ENCODE data around the gene BCOR.

Gene BCOR

GRCh38 chrX:40117715-40118285 lies 20.0 kb upstream of the BCOR start:
- Histone ChIP-seq H3K27ac (ENCODE audit: low read depth, low read length) (no peak overlapping the region), H3K27me3 (ENCODE audit: control insufficient read depth in 5 of 5, insufficient read depth in 4 of 5, low read length in 5 of 5) (peaks cover 0 to 17% (median 7%) of the 10 kb centered on the region in 5 donors), H3K9me3 (ENCODE audit: control insufficient read depth in 5 of 5, low read length in 5 of 5) (no peaks in the 10 kb centered on the region), H3K36me3 (ENCODE audit: control insufficient read depth in 5 of 5, insufficient read depth in 5 of 5, low read length in 5 of 5) (no peaks in the 10 kb centered on the region), H3K4me1 (ENCODE audit: control insufficient read depth in 5 of 5, insufficient read depth in 5 of 5, low read length in 5 of 5) (no peaks in the 10 kb centered on the region), H3K9ac (ENCODE audit: low read length in 5 of 5) (no peak overlapping the region), H3K4me3 (ENCODE audit: low read depth in 1 of 5, low read length in 5 of 5) (no peak overlapping the region)

GRCh38 chrX:40116925-40117324 lies 19.2 kb upstream of the BCOR start:
- no peak overlapping the region for H3K4me3 ChIP-seq (ENCODE audit: low read depth in 1 of 5, low read length in 5 of 5)
- H3K9me3 ChIP-seq (ENCODE audit: control insufficient read depth in 5 of 5, low read length in 5 of 5): no peaks in the 10 kb centered on the region
- H3K36me3 ChIP-seq (ENCODE audit: control insufficient read depth in 5 of 5, insufficient read depth in 5 of 5, low read length in 5 of 5): no peaks in the 10 kb centered on the region
- H3K9ac ChIP-seq (ENCODE audit: low read length in 5 of 5): no peak overlapping the region
- peaks cover 0 to 15% (median 4%) of the 10 kb centered on the region in 5 donors for H3K27me3 ChIP-seq (ENCODE audit: control insufficient read depth in 5 of 5, insufficient read depth in 4 of 5, low read length in 5 of 5)
- no peaks in the 10 kb centered on the region for H3K4me1 ChIP-seq (ENCODE audit: control insufficient read depth in 5 of 5, insufficient read depth in 5 of 5, low read length in 5 of 5)
- H3K27ac ChIP-seq (ENCODE audit: low read depth, low read length): no peak overlapping the region

DNA sequence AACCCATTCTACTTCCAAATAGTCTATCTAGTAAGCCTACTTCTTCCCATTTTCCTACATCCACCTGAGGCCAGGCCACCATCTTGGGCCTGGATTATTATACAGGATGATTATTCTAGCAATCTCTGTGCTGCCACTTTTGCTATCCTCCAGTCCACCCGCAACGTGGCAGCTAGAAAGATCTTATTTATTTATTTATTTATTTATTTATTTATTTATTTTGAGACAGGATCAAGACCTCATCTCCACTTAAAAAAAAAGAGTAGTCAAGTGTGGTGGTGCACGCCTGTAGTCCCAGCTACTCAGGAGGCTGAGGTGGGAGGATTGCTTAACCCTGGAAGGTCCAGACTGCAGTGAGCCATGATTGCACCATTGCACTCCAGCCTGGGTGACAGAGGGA lies 15.2 kb upstream of the BCOR start:
- Histone ChIP-seq H3K4me1 (ENCODE audit: control insufficient read depth in 5 of 5, insufficient read depth in 5 of 5, low read length in 5 of 5) (peaks cover 0 to 21% (median 11%) of the 10 kb centered on the region in 5 donors), H3K36me3 (ENCODE audit: control insufficient read depth in 5 of 5, insufficient read depth in 5 of 5, low read length in 5 of 5) (no peaks in the 10 kb centered on the region), H3K27ac (ENCODE audit: low read depth, low read length) (no peak overlapping the region), H3K4me3 (ENCODE audit: low read depth in 1 of 5, low read length in 5 of 5) (no peak overlapping the region), H3K9ac (ENCODE audit: low read length in 5 of 5) (no peak overlapping the region), H3K27me3 (ENCODE audit: control insufficient read depth in 5 of 5, insufficient read depth in 4 of 5, low read length in 5 of 5) (peaks cover 0 to 15% (median 8%) of the 10 kb centered on the region in 5 donors), H3K9me3 (ENCODE audit: control insufficient read depth in 5 of 5, low read length in 5 of 5) (no peaks in the 10 kb centered on the region)

GRCh38 chrX:40111868-40112267 lies 14.1 kb upstream of the BCOR start:
- Histone ChIP-seq H3K4me1 (ENCODE audit: control insufficient read depth in 5 of 5, insufficient read depth in 5 of 5, low read length in 5 of 5) (peaks cover 0 to 32% (median 22%) of the 10 kb centered on the region in 5 donors), H3K9me3 (ENCODE audit: control insufficient read depth in 5 of 5, low read length in 5 of 5) (no peaks in the 10 kb centered on the region), H3K27me3 (ENCODE audit: control insufficient read depth in 5 of 5, insufficient read depth in 4 of 5, low read length in 5 of 5) (peaks cover 0 to 24% (median 13%) of the 10 kb centered on the region in 5 donors), H3K27ac (ENCODE audit: low read depth, low read length) (no peak overlapping the region), H3K4me3 (ENCODE audit: low read depth in 1 of 5, low read length in 5 of 5) (no peak overlapping the region), H3K9ac (ENCODE audit: low read length in 5 of 5) (no peak overlapping the region), H3K36me3 (ENCODE audit: control insufficient read depth in 5 of 5, insufficient read depth in 5 of 5, low read length in 5 of 5) (no peaks in the 10 kb centered on the region)

- Histone ChIP-seq H3K27me3 (ENCODE audit: control insufficient read depth in 5 of 5, insufficient read depth in 4 of 5, low read length in 5 of 5) (peaks cover 5 to 35% (median 17%) of the 10 kb centered on the region in 5 donors), H3K27ac (ENCODE audit: low read depth, low read length) (peak overlapping the region; percentile 62), H3K4me3 (ENCODE audit: low read depth in 1 of 5, low read length in 5 of 5) (peak overlapping the region in 4 of 5 donors; percentile 49 to 62 (median 51)), H3K9ac (ENCODE audit: low read length in 5 of 5) (peak overlapping the region in 3 of 5 donors; percentile 59 to 74 (median 70)), H3K4me1 (ENCODE audit: control insufficient read depth in 5 of 5, insufficient read depth in 5 of 5, low read length in 5 of 5) (peaks cover 0 to 44% (median 33%) of the 10 kb centered on the region in 5 donors), H3K36me3 (ENCODE audit: control insufficient read depth in 5 of 5, insufficient read depth in 5 of 5, low read length in 5 of 5) (no peaks in the 10 kb centered on the region), H3K9me3 (ENCODE audit: control insufficient read depth in 5 of 5, low read length in 5 of 5) (no peaks in the 10 kb centered on the region)
Measured at GRCh38 chrX:40109288-40110008, 11.7 kb upstream of the BCOR start.

- H3K9ac ChIP-seq (ENCODE audit: low read length in 5 of 5): peak overlapping the region in 3 of 5 donors; percentile 62 to 74 (median 70)
- H3K27ac ChIP-seq (ENCODE audit: low read depth, low read length): peak overlapping the region; percentile 62
- H3K4me1 ChIP-seq (ENCODE audit: control insufficient read depth in 5 of 5, insufficient read depth in 5 of 5, low read length in 5 of 5): peaks cover 0 to 44% (median 33%) of the 10 kb centered on the region in 5 donors
- no peaks in the 10 kb centered on the region for H3K9me3 ChIP-seq (ENCODE audit: control insufficient read depth in 5 of 5, low read length in 5 of 5)
- peak overlapping the region in 4 of 5 donors; percentile 49 to 62 (median 51) for H3K4me3 ChIP-seq (ENCODE audit: low read depth in 1 of 5, low read length in 5 of 5)
- H3K36me3 ChIP-seq (ENCODE audit: control insufficient read depth in 5 of 5, insufficient read depth in 5 of 5, low read length in 5 of 5): no peaks in the 10 kb centered on the region
- peaks cover 5 to 35% (median 17%) of the 10 kb centered on the region in 5 donors for H3K27me3 ChIP-seq (ENCODE audit: control insufficient read depth in 5 of 5, insufficient read depth in 4 of 5, low read length in 5 of 5)
Measured at GRCh38 chrX:40108959-40109287, 11.2 kb upstream of the BCOR start.

DNA sequence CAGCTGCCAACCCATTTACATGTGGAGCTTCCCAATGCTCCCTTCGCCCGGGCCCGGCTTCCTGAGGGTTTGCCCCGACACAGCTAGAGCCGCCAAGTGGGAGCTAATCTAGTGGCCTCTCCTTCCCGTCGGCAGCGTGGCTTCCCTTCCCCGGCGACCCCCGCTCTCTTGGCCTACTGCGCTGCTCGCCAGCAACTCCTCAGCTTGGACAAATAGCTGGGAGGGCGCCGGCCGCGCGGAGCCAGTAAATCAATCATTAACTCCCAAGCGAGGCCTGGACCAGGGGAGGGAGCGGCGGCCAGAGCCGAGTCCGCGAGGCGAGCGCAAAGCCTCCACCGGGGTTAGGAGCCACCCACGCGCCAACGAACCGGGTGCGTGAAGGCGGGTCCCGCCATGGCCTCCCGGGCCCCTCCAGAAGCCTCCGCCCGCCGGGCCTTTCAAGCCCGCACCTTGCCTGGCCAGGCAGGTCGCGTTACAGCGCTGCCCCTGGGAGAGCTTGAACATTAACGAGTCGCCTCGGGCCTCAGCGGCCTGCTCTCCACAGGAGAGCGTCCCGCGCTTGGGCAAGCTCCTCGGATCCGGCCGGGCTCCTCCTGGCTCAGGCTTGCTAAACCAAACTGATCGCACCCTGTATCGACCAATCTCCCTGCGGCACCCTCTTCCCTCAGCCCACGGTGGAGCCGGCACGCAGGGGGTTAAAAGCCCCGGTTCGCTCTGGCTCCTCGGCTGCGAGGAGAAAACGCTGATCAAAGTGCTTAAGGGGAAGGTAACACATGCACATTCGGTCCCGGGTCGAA lies 10.6 kb upstream of the BCOR start:
- H3K9ac ChIP-seq (ENCODE audit: low read length in 5 of 5): peak overlapping the region in 2 of 5 donors; percentile 52 to 62
- H3K4me1 ChIP-seq (ENCODE audit: control insufficient read depth in 5 of 5, insufficient read depth in 5 of 5, low read length in 5 of 5): peaks cover 0 to 44% (median 33%) of the 10 kb centered on the region in 5 donors
- peak overlapping the region; percentile 62 for H3K27ac ChIP-seq (ENCODE audit: low read depth, low read length)
- no peaks in the 10 kb centered on the region for H3K36me3 ChIP-seq (ENCODE audit: control insufficient read depth in 5 of 5, insufficient read depth in 5 of 5, low read length in 5 of 5)
- no peaks in the 10 kb centered on the region for H3K9me3 ChIP-seq (ENCODE audit: control insufficient read depth in 5 of 5, low read length in 5 of 5)
- peak overlapping the region in 4 of 5 donors; percentile 21 to 62 (median 50) for H3K4me3 ChIP-seq (ENCODE audit: low read depth in 1 of 5, low read length in 5 of 5)
- H3K27me3 ChIP-seq (ENCODE audit: control insufficient read depth in 5 of 5, insufficient read depth in 4 of 5, low read length in 5 of 5): peaks cover 5 to 35% (median 17%) of the 10 kb centered on the region in 5 donors

DNA sequence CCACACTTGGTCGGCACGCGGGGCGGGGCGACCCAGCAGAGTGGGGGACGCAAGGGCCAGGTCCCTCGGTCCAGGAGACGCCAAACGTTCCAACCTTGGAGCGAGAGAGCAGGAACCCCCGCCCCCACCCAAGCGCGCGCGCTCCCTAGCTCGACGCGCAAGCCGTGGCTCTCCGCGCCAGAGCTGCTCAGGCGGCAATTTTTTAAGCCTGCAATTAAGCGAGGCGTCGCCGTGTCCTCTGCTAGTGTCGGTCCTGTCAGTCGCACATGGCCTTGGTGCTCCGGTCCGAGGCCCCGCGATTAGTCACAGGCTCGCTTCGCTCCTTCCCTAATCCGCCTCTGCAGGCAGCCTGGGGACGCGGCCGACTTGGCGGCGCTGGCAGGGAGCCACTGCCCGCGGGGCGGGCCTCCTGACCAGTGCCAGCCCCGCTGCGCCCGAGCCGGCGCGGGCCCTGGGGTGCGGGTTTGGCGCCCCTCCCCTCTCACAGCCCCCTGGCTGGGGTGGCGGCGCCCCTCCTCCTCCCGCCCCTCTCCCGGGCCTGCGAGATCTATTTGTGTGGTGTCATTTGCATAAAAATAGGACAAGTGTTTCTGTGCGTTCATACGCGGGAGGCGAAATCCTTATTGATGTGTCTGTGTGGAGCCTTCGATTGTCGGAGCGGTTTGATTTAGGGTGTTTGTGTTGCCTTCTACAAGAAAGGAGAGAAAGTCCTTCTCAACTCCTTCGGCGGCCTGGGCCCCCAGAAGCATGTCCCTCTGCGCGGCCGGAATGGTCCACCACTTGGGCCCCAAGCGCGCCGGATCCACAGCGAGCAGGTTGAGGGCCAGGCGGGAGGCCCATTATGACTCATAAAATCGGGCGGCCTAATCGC lies 9.8 kb upstream of the BCOR start:
- Histone ChIP-seq H3K9ac (ENCODE audit: low read length in 5 of 5) (peak overlapping the region in 2 of 5 donors; percentile 39 to 48), H3K9me3 (ENCODE audit: control insufficient read depth in 5 of 5, low read length in 5 of 5) (no peaks in the 10 kb centered on the region), H3K27me3 (ENCODE audit: control insufficient read depth in 5 of 5, insufficient read depth in 4 of 5, low read length in 5 of 5) (peaks cover 5 to 38% (median 20%) of the 10 kb centered on the region in 5 donors), H3K4me3 (ENCODE audit: low read depth in 1 of 5, low read length in 5 of 5) (peak overlapping the region in 3 of 5 donors; percentile 49 to 67 (median 55)), H3K27ac (ENCODE audit: low read depth, low read length) (peak overlapping the region; percentile 67), H3K36me3 (ENCODE audit: control insufficient read depth in 5 of 5, insufficient read depth in 5 of 5, low read length in 5 of 5) (no peaks in the 10 kb centered on the region), H3K4me1 (ENCODE audit: control insufficient read depth in 5 of 5, insufficient read depth in 5 of 5, low read length in 5 of 5) (peaks cover 0 to 44% (median 33%) of the 10 kb centered on the region in 5 donors)

DNA sequence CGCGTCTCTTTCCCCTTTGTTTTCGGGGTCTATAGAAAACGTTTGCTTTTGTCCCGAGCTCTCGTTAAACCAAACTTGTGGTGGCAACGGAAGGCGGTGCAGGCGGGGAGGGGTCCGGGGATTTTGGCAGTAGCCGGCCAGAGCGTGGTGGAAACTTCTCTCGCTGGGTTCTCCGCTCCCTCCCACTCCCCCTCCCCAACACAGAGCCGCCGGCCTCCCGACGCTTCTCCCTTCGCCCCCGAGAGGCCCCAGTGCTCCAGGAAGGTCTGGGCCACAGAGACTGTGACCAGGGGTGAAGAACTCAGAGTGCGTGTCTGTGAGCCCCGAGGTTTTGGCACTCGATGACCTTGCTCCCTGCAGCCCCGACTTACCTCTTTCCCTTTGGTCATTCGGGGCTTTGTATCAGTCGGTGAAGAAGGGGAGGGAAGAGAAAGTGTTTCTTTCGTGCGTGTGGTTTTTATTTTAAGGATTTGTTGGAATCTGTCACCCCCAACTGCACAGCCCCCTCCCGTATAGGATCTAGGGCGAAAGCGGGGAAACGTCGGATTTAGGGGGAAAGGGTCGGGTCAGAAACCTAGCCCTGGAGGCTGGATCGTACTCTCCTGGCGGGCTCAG lies 9.0 kb upstream of the BCOR start:
- H3K4me1 ChIP-seq (ENCODE audit: control insufficient read depth in 5 of 5, insufficient read depth in 5 of 5, low read length in 5 of 5): peaks cover 0 to 44% (median 33%) of the 10 kb centered on the region in 5 donors
- no peaks in the 10 kb centered on the region for H3K9me3 ChIP-seq (ENCODE audit: control insufficient read depth in 5 of 5, low read length in 5 of 5)
- H3K27ac ChIP-seq (ENCODE audit: low read depth, low read length): peak overlapping the region; percentile 67
- H3K9ac ChIP-seq (ENCODE audit: low read length in 5 of 5): peak overlapping the region in 3 of 5 donors; percentile 39 to 48 (median 41)
- H3K27me3 ChIP-seq (ENCODE audit: control insufficient read depth in 5 of 5, insufficient read depth in 4 of 5, low read length in 5 of 5): peaks cover 5 to 43% (median 23%) of the 10 kb centered on the region in 5 donors
- no peaks in the 10 kb centered on the region for H3K36me3 ChIP-seq (ENCODE audit: control insufficient read depth in 5 of 5, insufficient read depth in 5 of 5, low read length in 5 of 5)
- H3K4me3 ChIP-seq (ENCODE audit: low read depth in 1 of 5, low read length in 5 of 5): peak overlapping the region; percentile 41 to 67 (median 49)

Measured in subcutaneous abdominal adipose tissue (tissue), 5 donors.